ENCODE measurements around the gene SMAD3. TPM values are rescaled to one million over a fixed set of nuclear protein-coding genes. Genes with fewer than 3 reads are reported as not detected.
"Not testable (repeated sequence)": the region's sequence is repeated elsewhere in the genome, so short reads cannot be mapped to it uniquely, and the experiment has no call there.

The SMAD3 gene
- total RNA-seq, 1 donor from 2014 or later, result 34.6 TPM

DNA sequence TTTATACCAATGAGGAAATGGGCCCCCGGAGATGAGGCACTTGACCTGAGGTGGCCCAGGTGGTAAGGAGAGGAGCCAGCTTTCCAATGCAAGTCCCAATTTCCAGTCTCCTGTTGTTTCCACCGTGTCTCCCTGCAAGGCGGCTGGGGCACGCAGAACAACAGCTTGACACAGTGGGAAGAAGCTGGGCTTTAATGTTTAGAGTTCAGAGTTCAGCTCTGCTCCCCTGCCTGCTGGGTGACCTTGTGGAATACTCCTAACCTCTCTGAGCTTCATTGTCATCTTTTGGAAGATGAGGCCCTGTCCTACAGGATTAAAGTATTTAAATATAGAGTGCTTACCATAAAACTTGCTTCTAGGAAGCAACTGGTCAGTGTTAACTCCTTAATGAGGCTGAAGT lies 80.3 kb downstream of the SMAD3 start:
- no peak for DNase-seq

DNA sequence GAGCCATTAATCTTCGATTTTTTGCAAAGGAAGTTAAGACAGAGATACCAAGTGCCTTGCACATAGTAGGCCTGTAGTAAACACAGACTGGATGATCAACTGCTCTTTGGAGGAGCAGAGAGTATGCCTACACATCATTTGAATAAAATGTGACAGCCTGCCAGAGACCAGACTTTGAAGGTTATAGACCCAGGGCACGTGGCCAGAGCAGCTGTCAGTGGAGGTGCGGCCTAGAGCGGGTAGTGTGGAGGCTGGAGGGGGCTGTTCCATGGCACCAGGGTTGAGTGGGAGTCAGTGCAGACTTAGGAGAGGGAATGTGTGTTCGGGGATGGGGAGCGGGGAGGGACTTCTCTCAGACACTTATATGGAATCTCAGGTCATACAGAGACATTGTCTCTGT lies 80.8 kb downstream of the SMAD3 start:
- no peak for DNase-seq

DNA sequence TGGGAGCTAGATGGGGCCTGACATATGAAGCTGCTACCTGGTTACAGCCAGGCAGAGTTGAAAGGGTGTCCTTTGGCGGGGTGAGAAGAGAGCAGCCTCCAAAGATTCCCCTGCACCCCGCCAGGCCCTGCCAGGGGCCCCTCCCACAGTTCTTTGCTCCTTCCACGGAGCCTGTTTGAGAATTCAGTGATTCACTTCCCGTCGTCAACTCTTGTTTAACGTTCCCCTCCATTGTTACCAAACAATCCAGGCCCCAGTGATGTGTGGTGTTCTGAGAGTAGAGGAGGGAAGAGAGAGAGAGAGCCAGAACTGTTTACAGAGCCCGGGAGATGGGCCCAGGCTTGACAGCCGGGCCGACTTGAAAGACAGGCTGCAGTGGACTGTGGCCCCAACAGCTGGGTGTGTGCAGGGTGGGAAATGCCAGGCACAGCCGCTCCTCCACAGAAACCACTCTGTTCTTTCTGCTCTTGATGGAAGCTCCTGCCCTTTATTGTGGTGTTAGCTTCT lies 81.5 kb downstream of the SMAD3 start:
- peak; percentile 36 for DNase-seq

DNA sequence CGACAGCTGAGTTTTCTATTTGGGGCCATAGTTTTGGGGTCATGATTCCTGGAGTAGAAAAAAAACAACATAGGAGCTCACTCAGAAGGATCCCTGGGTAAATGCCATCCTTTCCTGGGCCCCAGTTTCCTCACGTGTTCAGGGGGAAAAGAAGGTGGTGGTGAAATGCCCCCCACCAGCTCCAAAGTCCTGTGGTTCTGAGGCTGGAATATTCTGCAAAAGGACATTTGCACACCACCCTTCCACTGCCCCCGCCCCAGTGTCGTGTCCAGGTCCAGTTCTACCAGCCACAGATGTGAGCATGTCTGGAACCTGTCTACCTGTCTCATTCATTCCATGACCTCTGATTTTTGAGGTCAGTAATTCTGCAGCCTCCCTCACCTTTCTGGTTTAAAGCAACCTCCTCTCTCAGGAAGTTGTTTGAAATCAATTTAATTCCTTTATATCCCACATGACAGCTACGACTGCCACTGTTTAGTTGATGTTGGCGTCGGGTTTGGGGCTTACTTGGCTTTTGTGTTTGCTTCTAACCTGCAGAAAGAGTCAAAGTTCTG lies 82.1 kb downstream of the SMAD3 start:
- DNase-seq, result no peak

DNA sequence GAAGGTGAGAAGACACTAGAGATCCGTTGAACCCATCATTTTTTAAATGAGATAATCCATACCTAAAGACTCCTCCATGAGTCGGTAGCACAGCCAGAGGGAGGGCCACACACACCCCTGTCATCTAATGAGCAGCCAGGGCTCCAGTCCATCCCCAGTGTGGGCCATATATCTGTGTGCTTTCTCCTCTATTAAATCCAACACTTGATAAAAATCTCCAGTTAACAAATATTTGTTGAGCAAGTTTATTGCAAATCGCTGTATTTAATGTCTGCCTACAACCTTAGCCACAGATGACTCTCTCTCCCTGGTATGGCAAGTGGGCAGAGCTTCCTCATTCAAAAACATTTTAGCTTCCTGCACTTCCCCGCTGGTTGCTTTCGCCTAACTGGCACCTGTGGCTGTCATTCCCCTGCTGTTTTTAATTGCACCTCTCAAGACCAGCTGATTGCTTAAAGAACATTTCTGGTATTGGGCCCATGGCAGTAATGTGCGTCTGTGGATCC lies 82.8 kb downstream of the SMAD3 start:
- no peak for DNase-seq

DNA sequence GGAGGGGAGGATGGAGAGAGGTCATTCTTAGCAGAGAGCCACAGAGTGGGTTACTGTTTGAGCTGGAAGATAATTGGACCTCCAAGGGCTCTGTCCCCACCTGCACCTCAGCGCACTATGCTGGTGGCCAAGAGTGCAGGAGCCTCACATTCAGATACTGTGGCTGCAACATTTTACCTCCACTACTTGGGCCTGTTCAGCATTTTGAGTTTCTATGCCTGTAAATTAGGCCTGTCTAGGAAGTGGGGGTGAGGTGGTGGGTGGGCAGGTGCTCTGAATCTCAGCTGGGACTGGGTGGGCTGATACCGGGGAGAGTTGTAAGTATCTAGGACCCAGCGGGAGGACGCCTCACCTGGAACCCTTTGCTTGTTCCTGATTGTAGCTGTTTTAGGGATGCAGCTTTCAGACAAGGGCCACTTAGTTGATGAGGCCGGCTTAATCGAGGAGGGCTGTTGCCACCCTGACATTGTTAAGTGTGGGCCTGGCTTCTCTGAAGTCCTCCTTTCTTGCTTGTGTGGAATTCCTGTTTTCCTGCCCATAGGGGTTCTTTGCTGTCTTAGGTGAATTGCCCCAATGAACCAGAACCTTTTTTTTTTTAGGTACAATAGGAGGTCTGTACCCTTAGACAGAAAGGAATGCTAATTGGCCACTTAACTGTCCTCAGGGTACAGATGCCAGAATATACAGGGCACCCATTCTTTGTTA lies 83.8 kb downstream of the SMAD3 start:
- DNase-seq, result no peak

DNA sequence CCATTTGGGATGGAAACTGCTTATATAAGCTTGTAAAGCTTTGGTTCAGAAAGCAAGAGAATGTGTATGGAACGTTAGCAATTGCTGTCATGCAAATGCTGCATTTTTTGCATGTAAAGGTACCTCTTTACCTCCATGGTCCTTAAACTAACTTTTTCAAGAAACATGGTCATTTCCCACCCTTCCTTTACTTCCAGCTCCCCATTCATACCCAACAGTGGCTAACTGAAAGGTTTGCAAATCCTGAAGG lies 84.3 kb downstream of the SMAD3 start:
- DNase-seq, result no peak

DNA sequence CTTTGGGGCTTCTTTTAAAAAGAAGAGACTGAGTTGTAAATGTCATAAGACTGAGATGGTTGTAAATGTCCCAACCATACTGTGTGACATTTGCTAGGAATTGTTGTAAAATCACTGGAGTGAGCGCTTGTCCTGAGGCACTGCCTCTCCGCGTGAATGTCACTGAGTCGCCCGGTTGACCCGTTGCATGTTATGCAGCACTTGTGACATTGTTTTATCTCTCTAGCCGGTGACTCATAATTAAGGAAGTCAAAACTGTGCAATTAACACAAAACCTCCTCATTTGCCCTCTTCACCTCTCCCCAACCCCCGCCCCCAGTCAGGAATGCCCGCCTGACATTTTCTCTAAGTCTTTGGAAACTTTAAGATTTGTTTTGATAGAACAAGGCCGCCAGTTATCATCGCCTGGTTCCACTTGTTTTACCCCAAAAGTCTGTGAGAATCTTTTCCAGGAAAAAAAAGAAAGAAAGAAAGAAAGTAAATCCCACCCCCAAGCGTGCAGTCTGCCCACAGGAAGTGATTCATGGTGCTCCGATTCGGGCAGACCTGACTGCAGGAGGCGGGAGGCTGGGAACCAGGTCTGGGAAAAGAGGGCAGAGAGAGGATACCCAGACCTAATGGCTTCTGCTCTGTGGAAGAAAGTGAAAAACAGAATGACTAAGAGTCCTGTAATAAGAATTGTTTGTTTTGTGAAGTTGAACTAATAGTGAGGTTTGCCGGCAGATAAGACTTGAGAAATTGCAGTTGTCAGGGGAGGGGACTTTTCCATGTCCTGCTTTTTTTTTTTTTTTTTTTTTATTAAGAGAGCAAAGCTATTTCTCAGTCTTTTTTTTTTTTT lies 84.8 kb downstream of the SMAD3 start:
- no peak for DNase-seq

DNA sequence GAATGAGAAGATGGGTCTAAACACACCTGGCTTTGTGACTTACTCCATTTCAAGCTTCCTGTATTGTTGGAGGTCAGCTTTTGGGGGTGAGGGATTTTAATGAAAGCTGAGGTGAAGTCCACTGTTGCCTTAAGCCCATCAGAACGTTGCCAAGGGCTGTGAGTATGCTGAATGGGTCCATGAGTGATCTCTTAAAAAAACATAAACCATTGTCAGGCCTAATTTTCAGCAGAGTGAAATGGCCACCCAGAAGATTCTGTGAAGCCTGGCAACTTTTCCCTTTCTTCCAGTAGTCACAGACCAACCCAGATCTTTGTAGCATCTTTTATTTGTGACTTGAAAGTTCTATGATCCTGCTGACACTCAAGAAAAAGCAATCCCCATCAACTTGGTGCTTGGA lies 87.0 kb downstream of the SMAD3 start:
- DNase-seq, result no peak

DNA sequence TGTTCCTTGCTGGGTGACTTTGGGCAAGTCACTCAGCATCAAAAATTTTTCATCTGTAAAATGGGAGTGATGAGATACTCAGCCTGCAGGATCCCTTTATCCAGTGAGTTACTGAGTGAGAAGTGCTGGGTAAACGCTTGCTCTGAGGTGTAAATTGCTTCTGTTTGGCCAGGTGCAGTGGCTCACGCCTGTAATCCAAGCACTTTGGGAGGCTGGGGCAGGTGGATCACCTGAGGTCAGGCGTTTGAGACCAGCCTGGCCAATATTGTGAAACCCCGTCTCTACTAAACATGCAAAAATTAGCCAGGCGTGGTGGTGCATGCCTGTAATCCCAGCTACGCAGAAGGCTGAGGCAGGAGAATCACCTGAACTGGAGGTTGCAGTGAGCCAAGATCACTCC lies 87.6 kb downstream of the SMAD3 start:
- not testable (repeated sequence) for DNase-seq

DNA sequence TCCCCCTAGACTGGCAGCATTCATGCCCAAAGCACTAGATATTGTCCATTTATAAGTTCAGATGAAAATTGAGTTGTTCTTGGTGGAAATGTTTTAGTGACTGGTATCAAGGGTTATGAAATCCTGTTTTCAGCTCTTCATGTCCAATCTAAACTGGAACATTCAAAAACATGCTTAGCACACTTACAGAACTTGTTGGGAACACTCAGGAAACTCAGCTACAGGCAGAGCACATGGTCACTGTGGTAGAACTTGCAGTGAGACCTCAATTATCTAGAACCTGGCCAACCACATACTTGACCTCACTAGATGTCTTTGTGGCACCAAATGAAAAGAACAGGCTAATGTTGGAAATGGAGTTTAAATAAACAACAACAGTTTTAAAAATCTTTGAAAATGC lies 88.8 kb downstream of the SMAD3 start:
- DNase-seq, result no peak

DNA sequence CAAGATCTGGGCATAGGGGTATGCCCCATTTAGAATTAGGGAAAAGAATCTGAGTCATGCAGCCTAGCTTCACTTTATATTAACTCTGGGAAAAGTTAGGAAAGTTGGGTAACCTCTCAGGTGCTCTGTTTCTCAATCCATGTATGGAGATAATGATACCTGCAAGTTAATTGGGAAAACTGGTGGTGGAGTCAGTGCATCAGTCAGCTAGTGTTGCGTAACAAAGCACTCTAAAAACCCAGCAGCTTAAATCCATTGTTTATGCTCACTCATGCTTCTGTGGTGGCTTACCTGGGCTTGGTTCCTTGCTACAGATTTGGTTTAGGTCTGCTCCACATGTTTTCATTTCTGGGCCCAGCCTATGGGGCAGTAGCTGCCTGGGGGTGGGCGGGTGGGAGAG lies 91.0 kb downstream of the SMAD3 start:
- no peak for DNase-seq

DNA sequence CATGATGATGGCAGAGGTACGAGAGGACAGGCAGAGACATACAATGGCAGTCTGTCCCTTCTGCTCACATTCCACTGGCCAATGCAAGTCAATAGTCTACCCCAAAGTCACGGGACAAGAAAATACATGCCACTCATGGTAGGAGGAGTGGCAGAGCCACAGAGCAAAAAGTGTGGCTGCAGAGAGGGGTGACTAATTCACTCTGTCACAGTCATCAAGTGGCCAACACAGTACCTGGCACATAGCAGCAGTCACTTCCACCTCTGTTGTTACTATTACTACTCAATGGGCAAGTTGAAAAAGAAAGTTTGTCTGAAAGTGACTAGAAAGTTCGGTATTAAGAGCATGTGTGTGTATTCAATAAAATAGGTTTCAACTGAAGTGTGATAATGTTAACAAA lies 91.4 kb downstream of the SMAD3 start:
- no peak for DNase-seq

DNA sequence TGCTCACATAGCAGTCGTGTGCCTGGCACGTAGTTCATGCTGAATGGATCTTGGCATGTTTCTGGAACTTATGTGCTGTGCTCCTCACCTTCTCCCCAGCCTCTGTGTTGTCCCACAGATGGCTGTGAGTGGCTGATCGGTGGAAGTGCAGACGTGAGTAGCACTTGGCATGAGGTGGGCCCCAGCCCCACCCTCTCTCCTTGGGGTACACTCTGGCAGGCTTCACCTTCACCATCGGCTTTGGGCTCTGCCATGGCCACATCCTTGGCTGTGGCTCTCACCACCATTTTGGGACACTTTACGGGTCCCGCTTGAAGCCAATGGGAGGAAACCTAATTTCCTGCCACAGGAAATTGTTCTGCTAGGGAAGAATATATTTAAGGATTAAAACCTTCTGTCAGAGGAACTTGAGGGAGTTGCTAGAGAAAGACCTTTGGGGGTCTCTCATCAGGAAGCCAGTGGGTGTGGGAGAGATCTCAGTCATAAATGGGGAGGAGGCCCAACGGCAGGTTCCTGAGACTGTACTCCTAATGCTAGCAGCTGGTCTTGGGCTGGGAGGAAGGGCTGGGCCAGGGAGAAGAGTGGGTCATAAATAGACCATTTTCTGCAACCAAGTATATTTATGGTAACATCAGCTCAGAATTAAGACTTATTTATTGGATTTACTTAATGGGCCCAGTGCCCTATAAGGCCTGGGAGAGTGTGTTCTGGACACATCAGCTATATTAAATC lies 92.3 kb downstream of the SMAD3 start:
- peak; percentile 20 for DNase-seq

DNA sequence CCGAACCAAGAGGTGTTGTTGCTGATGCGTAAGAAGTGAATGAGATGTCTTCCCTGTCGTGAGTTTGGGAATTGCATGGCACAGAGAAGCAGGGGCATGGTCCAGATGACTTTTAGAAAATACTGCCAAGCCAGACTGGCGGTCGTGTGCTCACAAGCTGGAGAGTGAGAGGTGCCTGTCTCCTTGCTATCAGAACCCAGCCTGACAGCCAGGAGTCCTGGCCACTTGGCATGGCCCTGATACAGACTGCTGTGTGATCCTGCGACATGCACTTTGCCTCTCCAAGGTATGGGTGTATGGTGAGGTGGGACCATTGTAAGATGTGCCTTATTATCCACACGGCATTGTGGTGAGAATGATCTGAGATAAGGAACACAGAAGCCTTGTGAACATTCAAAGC lies 93.0 kb downstream of the SMAD3 start:
- no peak for DNase-seq

DNA sequence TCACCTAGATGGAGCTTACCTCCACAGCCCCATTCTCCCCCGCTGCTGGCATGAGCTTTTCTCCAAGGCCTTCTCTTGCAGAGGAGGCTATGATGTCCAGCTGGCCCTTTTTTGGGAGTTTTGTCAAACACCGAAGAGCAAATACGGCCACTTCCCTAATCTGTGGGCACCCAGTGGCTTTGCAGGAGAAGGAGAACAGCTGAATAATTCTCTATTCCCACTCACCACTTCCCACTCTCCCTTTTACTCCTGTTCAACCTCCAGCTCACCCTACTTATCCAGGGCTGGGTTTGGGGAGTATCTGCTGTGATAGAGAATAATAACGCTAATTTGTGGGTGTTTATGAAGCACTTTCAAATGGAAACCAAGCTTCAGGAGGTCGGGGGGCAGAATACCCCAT lies 96.0 kb downstream of the SMAD3 start:
- no peak for DNase-seq

DNA sequence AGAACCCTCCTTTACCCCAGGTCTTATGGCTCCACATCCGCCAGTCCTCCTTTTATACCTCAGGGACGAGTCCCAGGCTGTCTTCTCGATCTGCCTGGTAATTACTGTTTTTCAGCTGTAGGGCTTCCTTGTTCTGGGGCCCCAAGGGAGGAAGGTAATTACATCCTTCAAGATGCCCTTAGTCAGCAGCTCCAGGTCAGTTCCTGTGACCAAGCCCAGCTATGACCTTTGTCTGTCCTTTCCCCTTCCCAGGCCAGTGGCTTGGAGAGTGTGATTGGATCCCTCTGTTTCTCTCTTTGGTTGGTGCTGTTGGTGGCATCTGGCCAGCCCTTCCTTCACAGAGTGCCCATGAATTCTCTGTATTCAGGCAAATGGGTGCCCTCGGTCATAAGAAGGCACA lies 96.5 kb downstream of the SMAD3 start:
- DNase-seq, result no peak

DNA sequence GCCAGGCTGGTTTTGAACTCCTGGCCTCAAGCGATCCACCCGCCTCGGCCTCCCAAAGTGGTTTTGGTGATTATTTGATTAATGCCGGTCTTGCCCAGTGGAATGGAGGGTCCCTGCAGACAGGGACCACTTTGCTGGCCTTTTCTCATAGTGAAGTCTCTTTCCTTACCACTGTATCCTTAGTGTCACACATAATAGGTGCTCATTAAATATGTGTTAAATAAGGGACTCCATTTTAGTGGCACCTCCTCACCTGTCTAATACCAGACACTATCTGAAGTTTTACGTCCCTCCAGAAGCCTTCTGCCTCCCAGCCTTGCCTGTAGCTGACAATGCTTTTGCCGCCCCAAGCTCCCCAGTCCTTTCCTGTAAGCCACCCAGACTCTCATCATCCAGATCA lies 97.8 kb downstream of the SMAD3 start:
- no peak for DNase-seq

DNA sequence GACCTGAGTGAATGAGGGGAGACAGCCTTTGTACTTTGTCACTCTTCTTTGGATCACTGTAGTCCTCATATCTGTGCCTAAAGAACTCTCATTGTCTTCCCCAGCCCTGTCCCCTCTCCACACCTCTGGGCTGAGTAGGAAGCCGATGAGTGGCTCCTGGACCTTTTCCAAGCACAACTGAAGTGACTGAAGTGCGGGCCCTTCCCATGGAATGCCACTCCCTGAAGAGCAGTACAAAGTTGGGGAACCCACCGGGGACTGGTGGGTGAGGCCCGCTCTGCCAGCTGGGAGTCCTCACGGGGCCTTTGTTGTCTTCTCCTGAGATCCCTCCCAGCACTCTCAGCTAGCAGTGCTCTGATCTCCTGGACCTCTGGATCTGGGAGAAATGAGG lies 99.0 kb downstream of the SMAD3 start:
- DNase-seq, result no peak

DNA sequence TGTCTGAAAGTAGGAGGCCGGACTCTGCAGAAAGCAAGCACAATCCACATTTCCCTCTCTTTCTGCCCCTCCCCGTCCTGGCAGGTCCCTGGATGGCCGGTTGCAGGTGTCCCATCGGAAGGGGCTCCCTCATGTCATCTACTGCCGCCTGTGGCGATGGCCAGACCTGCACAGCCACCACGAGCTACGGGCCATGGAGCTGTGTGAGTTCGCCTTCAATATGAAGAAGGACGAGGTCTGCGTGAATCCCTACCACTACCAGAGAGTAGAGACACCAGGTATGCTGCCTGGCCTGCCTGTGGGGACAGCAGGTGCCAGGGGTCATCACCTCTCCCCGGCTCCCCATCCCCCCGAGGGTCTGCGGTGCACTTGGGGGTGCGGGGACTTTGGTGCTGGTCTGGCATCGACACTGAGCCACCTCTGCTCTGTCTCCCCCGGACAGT lies 99.4 kb downstream of the SMAD3 start:
- no peak for DNase-seq

DNA sequence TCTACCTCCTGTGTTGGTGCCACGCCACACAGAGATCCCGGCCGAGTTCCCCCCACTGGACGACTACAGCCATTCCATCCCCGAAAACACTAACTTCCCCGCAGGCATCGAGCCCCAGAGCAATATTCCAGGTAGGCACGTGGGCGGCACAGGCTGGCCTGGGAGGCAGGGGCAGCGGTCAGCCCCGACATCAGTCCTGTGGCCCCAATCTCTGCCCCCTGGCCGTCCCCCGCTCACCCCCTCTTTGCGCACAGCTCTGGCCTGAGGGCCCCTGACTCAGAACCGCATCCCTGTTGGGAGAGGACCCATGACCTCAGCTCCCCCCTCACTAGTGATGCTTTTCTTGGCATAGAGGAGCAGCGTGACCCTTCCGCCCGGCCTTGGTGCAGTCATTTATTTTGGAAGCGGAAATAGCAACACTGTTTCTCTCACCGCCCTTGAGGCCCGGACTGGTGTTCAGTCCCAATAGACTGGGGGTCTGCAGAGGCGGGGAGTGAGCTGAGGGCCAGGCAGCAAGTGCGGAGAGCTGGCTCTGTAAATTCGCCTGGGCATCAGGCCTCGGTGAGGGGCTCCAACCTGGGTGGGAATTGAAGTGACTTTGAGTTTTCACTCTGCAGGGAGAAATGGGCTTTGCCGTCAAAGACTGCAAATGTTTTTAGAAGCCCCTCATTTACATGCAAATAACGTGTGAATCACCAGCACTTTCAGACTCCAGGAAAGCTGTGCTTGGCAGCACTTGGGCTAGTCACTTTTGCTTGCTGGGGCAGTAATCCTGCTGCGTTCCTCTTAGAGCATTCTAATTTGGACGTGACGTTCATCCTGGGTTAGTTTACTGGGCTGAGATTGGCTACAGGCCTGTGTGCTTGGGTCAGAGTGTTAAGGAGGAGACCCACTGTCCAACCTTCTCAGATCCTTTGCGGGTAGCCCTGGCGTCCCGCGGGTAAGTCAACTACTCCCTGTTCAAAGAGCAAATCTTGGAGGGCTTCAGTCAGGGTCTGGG lies 100.2 kb downstream of the SMAD3 start:
- DNase-seq, result no peak
